Right atrium auricular region (tissue), 2 donors: ENCODE results near the gene CSTPP1. TPM values are rescaled to one million over a fixed set of nuclear protein-coding genes. Genes with fewer than 3 reads are reported as not detected.

ENCODE experiments used
- DNase-seq: peaks from one replicate; pipeline ENCODE4 v3.0.0-alpha.2; 2019; ENCODE audit warnings: low spot score
- H3K27ac ChIP-seq, 2 donors: fragments of 200-600 bp; sonication (generic); 1 replicate in 1 of 2; 2 replicates in 1 of 2; pipeline ENCODE4 v1.5.1; 2016 to 2019
- H3K27me3 ChIP-seq, 2 donors: fragments of 200-600 bp; sonication (generic); one replicate each; pipeline versions ENCODE4 v1.5.1 to v1.6.0; 2017 to 2019
- H3K36me3 ChIP-seq: fragments of 200-600 bp; sonication (generic); one replicate; pipeline ENCODE4 v1.5.1; 2016
- H3K4me1 ChIP-seq, 2 donors: fragments of 200-600 bp; sonication (generic); one replicate each; pipeline versions ENCODE4 v1.5.1 to v1.6.0; 2017 to 2019
- H3K4me3 ChIP-seq, 2 donors: fragments of 200-600 bp; sonication (generic); 1 replicate in 1 of 2; 2 replicates in 1 of 2; pipeline ENCODE4 v1.5.1; 2017 to 2019; ENCODE audit warnings: mild to moderate bottlenecking in 1 of 2, moderate library complexity in 1 of 2
- H3K9me3 ChIP-seq, 2 donors: fragments of 200-600 bp; sonication (generic); one replicate each; pipeline ENCODE4 v1.5.1; 2019
- CTCF ChIP-seq, 2 donors: fragments of 200-600 bp; sonication (generic); IDR thresholded peaks; one replicate each; pipeline ENCODE4 v1.5.1; 2019; ENCODE audit warnings: antibody characterized with exemption in 2 of 2
- total RNA-seq, 2 donors: library from RNA; depleted of rRNA; stranded (reverse); fragments of >200 nt; gene quantifications; one replicate each; pipeline ENCODE4 v1.1.0, GENCODE V29; 2016

Gene CSTPP1
- total RNA-seq, 2 donors from 2014 or later: 8.1 to 14.0 TPM

- Histone ChIP-seq H3K4me3 (no peak overlapping the region), H3K36me3 (peaks cover 83% of the 10 kb centered on the region), H3K27me3 (no peaks in the 10 kb centered on the region), H3K27ac (no peak overlapping the region), H3K9me3 (no peaks in the 10 kb centered on the region), H3K4me1 (peaks cover 0 to 36% of the 10 kb centered on the region in 2 donors)
- no peak for TF ChIP-seq CTCF (IDR thresholded peaks at IDR 0.05)
- no peak for DNase-seq
Measured at GRCh38 chr11:47171856-47172255, 235.3 kb downstream of the CSTPP1 start.

GRCh38 chr11:47172740-47173336 lies 236.3 kb downstream of the CSTPP1 start:
- Histone ChIP-seq H3K27ac (no peak overlapping the region), H3K4me3 (no peak overlapping the region), H3K36me3 (peaks cover 73% of the 10 kb centered on the region), H3K27me3 (no peaks in the 10 kb centered on the region), H3K9me3 (no peaks in the 10 kb centered on the region), H3K4me1 (peaks cover 0 to 45% of the 10 kb centered on the region in 2 donors)
- DNase-seq: no peak
- TF ChIP-seq CTCF (IDR thresholded peaks at IDR 0.05): no peak

GRCh38 chr11:47175746-47176327 lies 239.3 kb downstream of the CSTPP1 start:
- no peaks in the 10 kb centered on the region for H3K27me3 ChIP-seq
- peaks cover 0 to 64% of the 10 kb centered on the region in 2 donors for H3K4me1 ChIP-seq

GRCh38 chr11:47176328-47177228 lies 240.0 kb downstream of the CSTPP1 start, which contains the start of gene ARFGAP2:
Gene ARFGAP2, minus strand, starts transcription at chr11:47176879. Its CDS starts 26 bp downstream, at chr11:47176853.
- TF ChIP-seq CTCF (IDR thresholded peaks at IDR 0.05): no peak
- Histone ChIP-seq H3K36me3 (peaks cover 67% of the 10 kb centered on the region), H3K4me3 (peak within 1 kb of the TSS; percentile 72 to 97), H3K27ac (peak within 1 kb of the TSS; percentile 99), H3K4me1 (peaks cover 0 to 72% of the 10 kb centered on the region in 2 donors), H3K27me3 (no peaks in the 10 kb centered on the region), H3K9me3 (no peaks in the 10 kb centered on the region)
- DNase-seq: peak; percentile 96

More at GRCh38 chr11:47175746-47176327, 239.3 kb downstream of the CSTPP1 start:
- no peak for DNase-seq
- Histone ChIP-seq H3K9me3 (no peaks in the 10 kb centered on the region), H3K4me3 (peak overlapping the region; percentile 72 to 97), H3K36me3 (peaks cover 73% of the 10 kb centered on the region), H3K27ac (peak overlapping the region; percentile 99)
- TF ChIP-seq CTCF (IDR thresholded peaks at IDR 0.05): no peak

GRCh38 chr11:47177229-47177845 lies 240.8 kb downstream of the CSTPP1 start:
- Histone ChIP-seq H3K27me3 (no peaks in the 10 kb centered on the region), H3K27ac (peak overlapping the region; percentile 99), H3K36me3 (peaks cover 59% of the 10 kb centered on the region), H3K9me3 (no peaks in the 10 kb centered on the region), H3K4me3 (peak overlapping the region; percentile 72 to 97), H3K4me1 (peaks cover 0 to 74% of the 10 kb centered on the region in 2 donors)
- peak; percentile 80 for DNase-seq
- peak; percentile 47 to 76 for TF ChIP-seq CTCF (IDR thresholded peaks at IDR 0.05)
